Breast epithelium (tissue), 4 donors: ENCODE results near the gene SGSH. TPM values are rescaled to one million over a fixed set of nuclear protein-coding genes. Genes with fewer than 3 reads are reported as not detected.
A peak's percentile ranks its signal among the peaks of the same experiment; 100 is the strongest.

ENCODE experiments used
- DNase-seq, 2 donors: peaks; one replicate each; pipeline ENCODE4 v3.0.0-alpha.2; 2019; ENCODE audit warnings: low spot score in 2 of 2
- H3K27ac ChIP-seq, 2 donors: fragments of 200-600 bp; sonication (generic) in 1 of 2; one replicate each; pipeline ENCODE4 v1.5.1; 2016 to 2019; ENCODE audit warnings: mild to moderate bottlenecking in 1 of 2
- H3K27me3 ChIP-seq, 2 donors: fragments of 200-600 bp; sonication (generic) in 1 of 2; one replicate each; pipeline versions ENCODE4 v1.5.1 to v1.6.0; 2017 to 2019; ENCODE audit warnings: control low read depth in 1 of 2, mild to moderate bottlenecking in 1 of 2
- H3K36me3 ChIP-seq: fragments of 200-600 bp; one replicate; pipeline ENCODE4 v1.5.1; 2019
- H3K4me1 ChIP-seq, 2 donors: fragments of 200-600 bp; sonication (generic); one replicate each; pipeline ENCODE4 v1.5.1; 2016 to 2019; ENCODE audit warnings: control low read depth in 1 of 2
- H3K4me3 ChIP-seq, 3 donors: fragments of 200-600 bp; sonication (generic); 1 replicate in 2 of 3; 2 replicates in 1 of 3; pipeline ENCODE4 v1.5.1; 2016 to 2019; ENCODE audit warnings: mild to moderate bottlenecking in 3 of 3, moderate library complexity in 2 of 3
- H3K9me3 ChIP-seq, 2 donors: fragments of 200-600 bp; sonication (generic) in 1 of 2; one replicate each; pipeline ENCODE4 v1.5.1; 2016 to 2019; ENCODE audit warnings: control low read depth in 1 of 2
- CTCF ChIP-seq, 3 donors: fragments of 450-650 bp; IDR thresholded peaks; one replicate each; pipeline ENCODE4 v1.5.1; 2016 to 2017; ENCODE audit warnings: antibody characterized with exemption in 3 of 3, mild to moderate bottlenecking in 3 of 3, moderate library complexity in 3 of 3
- POLR2A ChIP-seq: fragments of 450-650 bp; IDR thresholded peaks from one replicate; pipeline ENCODE4 v1.6.1; 2016; ENCODE audit warnings: antibody characterized with exemption, mild to moderate bottlenecking, moderate library complexity
- POLR2AphosphoS5 ChIP-seq, 3 donors: sonication (generic); formaldehyde crosslinking; IDR thresholded peaks; one replicate each; pipeline ENCODE4 v1.6.1; 2017; ENCODE audit warnings: antibody characterized with exemption in 3 of 3
- intact Hi-C: fragments of 100-400 bp; cut with DNase I; formaldehyde crosslinking; loops from one replicate; pipeline ENCODE4 v1.15.1; 2023; ENCODE audit warnings: low total_unique reads
- total RNA-seq, 3 donors: library from RNA; depleted of rRNA; stranded (reverse); fragments of >200 nt; gene quantifications; one replicate each; pipeline ENCODE4 v1.1.0, GENCODE V29; 2016

SGSH gene
- total RNA-seq, 3 donors from 2014 or later, result 28.3 to 38.1 (median 32.1) TPM

- no peak overlapping the region for H3K4me3 ChIP-seq
- H3K27ac ChIP-seq, result peak overlapping the region in 1 of 2 donors; percentile 43
- intact Hi-C loops, result loop anchor here (10.0 kb wide), 1 partner anchor 63 kb away; no protein-coding TSS in a partner anchor
- peaks cover 6 to 9% of the 10 kb centered on the region in 2 donors for H3K4me1 ChIP-seq
- DNase-seq, result no peak
- TF ChIP-seq CTCF (IDR thresholded peaks at IDR 0.05) (no peak), POLR2A (no peak), POLR2AphosphoS5 (IDR thresholded peaks at IDR 0.05) (no peak)
- H3K9me3 ChIP-seq, result no peaks in the 10 kb centered on the region
- H3K27me3 ChIP-seq, result no peaks in the 10 kb centered on the region
- no peaks in the 10 kb centered on the region for H3K36me3 ChIP-seq
Measured at GRCh38 chr17:80257716-80258213, 37.6 kb upstream of the SGSH start.

- DNase-seq, result no peak
- H3K36me3 ChIP-seq, result no peaks in the 10 kb centered on the region
- H3K27ac ChIP-seq, result peak overlapping the region; percentile 72 to 87
- no peaks in the 10 kb centered on the region for H3K9me3 ChIP-seq
- peaks cover 0 to 9% of the 10 kb centered on the region in 2 donors for H3K4me1 ChIP-seq
- no peak overlapping the region for H3K4me3 ChIP-seq
- no peaks in the 10 kb centered on the region for H3K27me3 ChIP-seq
- TF ChIP-seq POLR2A (no peak), POLR2AphosphoS5 (IDR thresholded peaks at IDR 0.05) (no peak)
- intact Hi-C loops, result loop anchor here (10.0 kb wide), 1 partner anchor 61 kb away; no protein-coding TSS in a partner anchor
Measured at GRCh38 chr17:80256034-80256350, 35.9 kb upstream of the SGSH start.

GRCh38 chr17:80254396-80255251, 34.5 kb upstream of the SGSH start:
- no peak overlapping the region for H3K4me3 ChIP-seq
- H3K9me3 ChIP-seq, result no peaks in the 10 kb centered on the region
- peak in 1 of 2 donors; percentile 51 for DNase-seq
- H3K27me3 ChIP-seq, result no peaks in the 10 kb centered on the region
- H3K4me1 ChIP-seq, result peaks cover 0 to 5% of the 10 kb centered on the region in 2 donors
- H3K36me3 ChIP-seq, result no peaks in the 10 kb centered on the region
- intact Hi-C loops, result loop anchor here (10.0 kb wide), 1 partner anchor 60 kb away; no protein-coding TSS in a partner anchor
- peak; percentile 48 to 70 (median 70) for TF ChIP-seq POLR2AphosphoS5 (IDR thresholded peaks at IDR 0.05)
- no peak for TF ChIP-seq POLR2A
- H3K27ac ChIP-seq, result peak overlapping the region; percentile 72 to 87

GRCh38 chr17:80253631-80254395, 33.7 kb upstream of the SGSH start:
- no peak for DNase-seq
- TF ChIP-seq POLR2AphosphoS5 (IDR thresholded peaks at IDR 0.05) (no peak), POLR2A (no peak), CTCF (IDR thresholded peaks at IDR 0.05) (no peak)
- Histone ChIP-seq H3K4me1 (peaks cover 0 to 5% of the 10 kb centered on the region in 2 donors), H3K4me3 (no peak overlapping the region), H3K27me3 (no peaks in the 10 kb centered on the region), H3K27ac (peak overlapping the region; percentile 72 to 87), H3K36me3 (no peaks in the 10 kb centered on the region), H3K9me3 (no peaks in the 10 kb centered on the region)
- intact Hi-C loops, result loop anchor here (10.0 kb wide), 1 partner anchor 59 kb away; no protein-coding TSS in a partner anchor

- TF ChIP-seq CTCF (IDR thresholded peaks at IDR 0.05) (peak; percentile 28 to 75 (median 44)), POLR2A (no peak)
- Histone ChIP-seq H3K27ac (peak overlapping the region in 1 of 2 donors; percentile 32), H3K4me1 (peaks cover 0 to 5% of the 10 kb centered on the region in 2 donors), H3K4me3 (no peak overlapping the region), H3K27me3 (no peaks in the 10 kb centered on the region), H3K36me3 (no peaks in the 10 kb centered on the region), H3K9me3 (no peaks in the 10 kb centered on the region)
- intact Hi-C loops, result loop anchor here (10.0 kb wide), 1 partner anchor 58 kb away; no protein-coding TSS in a partner anchor
- peak; percentile 74 to 84 for DNase-seq
Measured at GRCh38 chr17:80252871-80253270, 32.7 kb upstream of the SGSH start.
